ENCODE measurements around the gene ABR. TPM values are rescaled to one million over a fixed set of nuclear protein-coding genes. Genes with fewer than 3 reads are reported as not detected.
A peak's percentile ranks its signal among the peaks of the same experiment; 100 is the strongest.
"Not testable (repeated sequence)": the region's sequence is repeated elsewhere in the genome, so short reads cannot be mapped to it uniquely, and the experiment has no call there.

The ABR gene
- total RNA-seq, 1 experiment from 2014 or later = 78.3 TPM

GRCh38 chr17:1201132-1201702 is 21.4 kb upstream of the ABR start:
- TF ChIP-seq, protein P1, sequence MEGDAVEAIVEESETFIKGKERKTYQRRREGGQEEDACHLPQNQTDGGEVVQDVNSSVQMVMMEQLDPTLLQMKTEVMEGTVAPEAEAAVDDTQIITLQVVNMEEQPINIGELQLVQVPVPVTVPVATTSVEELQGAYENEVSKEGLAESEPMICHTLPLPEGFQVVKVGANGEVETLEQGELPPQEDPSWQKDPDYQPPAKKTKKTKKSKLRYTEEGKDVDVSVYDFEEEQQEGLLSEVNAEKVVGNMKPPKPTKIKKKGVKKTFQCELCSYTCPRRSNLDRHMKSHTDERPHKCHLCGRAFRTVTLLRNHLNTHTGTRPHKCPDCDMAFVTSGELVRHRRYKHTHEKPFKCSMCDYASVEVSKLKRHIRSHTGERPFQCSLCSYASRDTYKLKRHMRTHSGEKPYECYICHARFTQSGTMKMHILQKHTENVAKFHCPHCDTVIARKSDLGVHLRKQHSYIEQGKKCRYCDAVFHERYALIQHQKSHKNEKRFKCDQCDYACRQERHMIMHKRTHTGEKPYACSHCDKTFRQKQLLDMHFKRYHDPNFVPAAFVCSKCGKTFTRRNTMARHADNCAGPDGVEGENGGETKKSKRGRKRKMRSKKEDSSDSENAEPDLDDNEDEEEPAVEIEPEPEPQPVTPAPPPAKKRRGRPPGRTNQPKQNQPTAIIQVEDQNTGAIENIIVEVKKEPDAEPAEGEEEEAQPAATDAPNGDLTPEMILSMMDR (IDR thresholded peaks at IDR 0.05; ENCODE audit: insufficient read depth in 1 of 2, low read depth in 1 of 2, low read length in 1 of 2, severe bottlenecking in 1 of 2, unreplicated experiment in 1 of 2) = no peak
- peaks cover 8% of the 10 kb centered on the region for H3K4me1 Mint-ChIP-seq (ENCODE audit: low read depth, unreplicated experiment)
- H3K27me3 ChIP-seq (replicated peaks; ENCODE audit: control insufficient read depth, insufficient read depth, low read length) = no peaks in the 10 kb centered on the region
- no peaks in the 10 kb centered on the region for H3K36me3 ChIP-seq (ENCODE audit: control insufficient read depth, insufficient read depth, low read length)
- no TSS peak for BruUV-seq (replicated peaks)
- H3K27ac Mint-ChIP-seq (ENCODE audit: unreplicated experiment) = peak overlapping the region; percentile 66
- DNase-seq = no peak
- intact Hi-C loops (cut with micrococcal nuclease; ENCODE audit: unreplicated experiment) = no loop called here
- no peaks in the 10 kb centered on the region for H3K27me3 Mint-ChIP-seq (ENCODE audit: insufficient read depth, unreplicated experiment)
- H3K9me3 Mint-ChIP-seq (ENCODE audit: unreplicated experiment) = no peaks in the 10 kb centered on the region
- peaks cover 11% of the 10 kb centered on the region for H3K36me3 Mint-ChIP-seq (ENCODE audit: insufficient read depth, unreplicated experiment)
- ChIA-PET CTCF (interaction anchor here (1.4 kb wide), 1 partner anchor 14 kb away, joined by 3 read pairs; no protein-coding TSS in a partner anchor), POLR2A (no interaction called here)
- peaks cover 16% of the 10 kb centered on the region for H3K4me1 ChIP-seq
- no peak overlapping the region for H3K4me3 ChIP-seq (ENCODE audit: low read depth, low read length)
- H3K4me3 Mint-ChIP-seq (ENCODE audit: unreplicated experiment) = no peak overlapping the region
- peaks cover 10% of the 10 kb centered on the region for H3K9me3 ChIP-seq

GRCh38 chr17:1199271-1199743 is 19.5 kb upstream of the ABR start:
- H3K4me3 Mint-ChIP-seq (ENCODE audit: unreplicated experiment); BruUV-seq (replicated peaks); H3K4me1 Mint-ChIP-seq (ENCODE audit: low read depth, unreplicated experiment); H3K9me3 ChIP-seq; POLR2A ChIA-PET; H3K27ac Mint-ChIP-seq (ENCODE audit: unreplicated experiment); intact Hi-C loops (cut with micrococcal nuclease; ENCODE audit: unreplicated experiment); H3K27me3 Mint-ChIP-seq (ENCODE audit: insufficient read depth, unreplicated experiment); H3K27me3 ChIP-seq (replicated peaks; ENCODE audit: control insufficient read depth, insufficient read depth, low read length); H3K36me3 ChIP-seq (ENCODE audit: control insufficient read depth, insufficient read depth, low read length); H3K4me3 ChIP-seq (ENCODE audit: low read depth, low read length); DNase-seq; H3K9me3 Mint-ChIP-seq (ENCODE audit: unreplicated experiment): not testable (repeated sequence)
- H3K4me1 ChIP-seq = peaks cover 16% of the 10 kb centered on the region
- H3K36me3 Mint-ChIP-seq (ENCODE audit: insufficient read depth, unreplicated experiment) = peaks cover 11% of the 10 kb centered on the region
- CTCF ChIA-PET = interaction anchor here (1.3 to 1.4 kb wide), 2 partner anchors 12 to 141 kb away, joined by 3 to 6 read pairs; no protein-coding TSS in a partner anchor

- Histone ChIP-seq H3K27me3 (replicated peaks; ENCODE audit: control insufficient read depth, insufficient read depth, low read length) (no peaks in the 10 kb centered on the region), H3K4me1 (peaks cover 16% of the 10 kb centered on the region), H3K9me3 (peaks cover 1% of the 10 kb centered on the region; the same call in 1 of the 2 replicates), H3K4me3 (ENCODE audit: low read depth, low read length) (no peak overlapping the region), H3K36me3 (ENCODE audit: control insufficient read depth, insufficient read depth, low read length) (no peaks in the 10 kb centered on the region)
- Mint-ChIP-seq H3K9me3 (ENCODE audit: unreplicated experiment) (no peaks in the 10 kb centered on the region), H3K4me1 (ENCODE audit: low read depth, unreplicated experiment) (peaks cover 8% of the 10 kb centered on the region), H3K36me3 (ENCODE audit: insufficient read depth, unreplicated experiment) (peaks cover 6% of the 10 kb centered on the region), H3K27me3 (ENCODE audit: insufficient read depth, unreplicated experiment) (no peaks in the 10 kb centered on the region), H3K4me3 (ENCODE audit: unreplicated experiment) (no peak overlapping the region), H3K27ac (ENCODE audit: unreplicated experiment) (no peak overlapping the region)
- ChIA-PET POLR2A (no interaction called here), CTCF (interaction anchor here (1.4 kb wide), 1 partner anchor 11 kb away, joined by 6 read pairs; no protein-coding TSS in a partner anchor)
- intact Hi-C loops (cut with micrococcal nuclease; ENCODE audit: unreplicated experiment) = no loop called here
- DNase-seq = no peak
- TF ChIP-seq, protein P1 (IDR thresholded peaks at IDR 0.05; ENCODE audit: insufficient read depth in 1 of 2, low read depth in 1 of 2, low read length in 1 of 2, severe bottlenecking in 1 of 2, unreplicated experiment in 1 of 2) = no peak
- no TSS peak for BruUV-seq (replicated peaks)
These were observed 18.2 kb upstream of the ABR start for GRCh38 chr17:1197781-1198490.

All from Caco-2 (cell line).